SU-DHL-6 (cell line): ENCODE results near the gene GPR142.

ENCODE experiments used
- H2AFZ ChIP-seq: fragments of 200-600 bp; sonication (generic); 2 replicates; pipeline ENCODE4 v1.6.1; 2014; ENCODE audit warnings: low read depth, mild to moderate bottlenecking, moderate library complexity, mixed read lengths, antibody characterized with exemption, low read length; ENCODE audit not compliant: severe bottlenecking
- H3F3A ChIP-seq: fragments of 200-600 bp; shearing (Covaris generic); 2 replicates; pipeline ENCODE4 v1.6.0; 2016; ENCODE audit warnings: antibody characterized with exemption, mild to moderate bottlenecking; ENCODE audit not compliant: insufficient read depth
- H3K27ac ChIP-seq: fragments of 200-600 bp; sonication (generic); 2 replicates; pipeline ENCODE4 v1.5.1; 2016; ENCODE audit warnings: low read depth, mild to moderate bottlenecking, low read length, moderate library complexity, mixed read lengths
- H3K27me3 ChIP-seq: fragments of 200-600 bp; sonication (generic), shearing (Covaris generic); 2 replicates; pipeline ENCODE4 v1.6.0; 2014; ENCODE audit warnings: mild to moderate bottlenecking, low read length
- H3K36me3 ChIP-seq: fragments of 200-600 bp; sonication (generic); 2 replicates; pipeline ENCODE4 v1.6.1; 2014; ENCODE audit warnings: mild to moderate bottlenecking, low read length, mixed read lengths
- H3K4me2 ChIP-seq: fragments of 300-600, 200-600 bp; shearing (Covaris generic), sonication (generic); 2 replicates; pipeline ENCODE4 v1.6.0; 2014; ENCODE audit warnings: low read length, low read depth, mild to moderate bottlenecking; ENCODE audit not compliant: poor library complexity, severe bottlenecking
- H3K4me3 ChIP-seq: fragments of 200-600 bp; sonication (generic); 2 replicates; pipeline ENCODE4 v1.5.1; 2014; ENCODE audit warnings: antibody characterized with exemption, low read length, mild to moderate bottlenecking, mixed read lengths; ENCODE audit not compliant: insufficient read depth, poor library complexity, severe bottlenecking
- H3K79me2 ChIP-seq: fragments of 200-600 bp; sonication (generic); 2 replicates; pipeline ENCODE4 v1.6.1; 2014; ENCODE audit warnings: mild to moderate bottlenecking, low read length, moderate library complexity; ENCODE audit not compliant: insufficient read depth
- H3K9ac ChIP-seq: fragments of 200-600 bp; sonication (generic); 2 replicates; pipeline ENCODE4 v1.7.0; 2014; ENCODE audit warnings: mild to moderate bottlenecking, low read length
- H3K9me2 ChIP-seq: fragments of 200-600 bp; sonication (generic); replicated peaks from 2 replicates; pipeline ENCODE4 v1.6.1; 2014; ENCODE audit warnings: low read length; ENCODE audit not compliant: insufficient read depth
- H3K9me3 ChIP-seq: fragments of 200-600 bp; sonication (generic); 2 replicates; pipeline ENCODE4 v1.6.1; 2014; ENCODE audit warnings: low read length, mixed read lengths; ENCODE audit not compliant: insufficient read depth
- H4K20me1 ChIP-seq: fragments of 200-600 bp; sonication (generic); 2 replicates; pipeline ENCODE4 v1.6.1; 2014; ENCODE audit warnings: low read depth, mild to moderate bottlenecking, antibody characterized with exemption, low read length, moderate library complexity, mixed read lengths
- CTCF ChIP-seq: fragments of 200-600 bp; sonication (generic); IDR thresholded peaks from one replicate; pipeline ENCODE4 v1.5.1; 2017; ENCODE audit warnings: antibody characterized with exemption, mild to moderate bottlenecking, low read length, moderate library complexity; ENCODE audit not compliant: insufficient read depth, poor library complexity, severe bottlenecking
- EZH2phosphoT487 ChIP-seq: fragments of 200-600 bp; sonication (generic), shearing (Covaris generic); conservative IDR thresholded peaks from 2 replicates; pipeline ENCODE4 v1.6.1; 2018; ENCODE audit warnings: mild to moderate bottlenecking, antibody characterized with exemption, low read length, moderate library complexity, mixed read lengths

Gene GPR142

GRCh38 chr17:74417178-74418045 lies 50.1 kb downstream of the GPR142 start:
- no peaks in the 10 kb centered on the region for H3K9me2 ChIP-seq
- no peak overlapping the region for H2AFZ ChIP-seq
- H3K27ac ChIP-seq: no peak overlapping the region
- H4K20me1 ChIP-seq: no peaks in the 10 kb centered on the region
- no peak overlapping the region for H3K4me3 ChIP-seq
- no peaks in the 10 kb centered on the region for H3K36me3 ChIP-seq
- H3K9ac ChIP-seq: no peak overlapping the region
- H3F3A ChIP-seq: no peaks in the 10 kb centered on the region
- H3K9me3 ChIP-seq: no peaks in the 10 kb centered on the region
- no peaks in the 10 kb centered on the region for H3K27me3 ChIP-seq
- H3K4me2 ChIP-seq: no peak overlapping the region
- TF ChIP-seq EZH2phosphoT487: no peak
- TF ChIP-seq CTCF: no peak
- H3K79me2 ChIP-seq: no peaks in the 10 kb centered on the region

GRCh38 chr17:74419928-74420411 lies 52.7 kb downstream of the GPR142 start:
- H3K27me3 ChIP-seq: no peaks in the 10 kb centered on the region
- H3K36me3 ChIP-seq: no peaks in the 10 kb centered on the region
- no peaks in the 10 kb centered on the region for H4K20me1 ChIP-seq
- H3K4me3 ChIP-seq: no peak overlapping the region
- no peaks in the 10 kb centered on the region for H3F3A ChIP-seq
- no peak overlapping the region for H3K4me2 ChIP-seq
- no peak overlapping the region for H3K27ac ChIP-seq
- no peaks in the 10 kb centered on the region for H3K9me2 ChIP-seq
- H3K9ac ChIP-seq: no peak overlapping the region
- H3K79me2 ChIP-seq: no peaks in the 10 kb centered on the region
- no peak for TF ChIP-seq CTCF
- TF ChIP-seq EZH2phosphoT487: no peak
- no peaks in the 10 kb centered on the region for H3K9me3 ChIP-seq
- no peak overlapping the region for H2AFZ ChIP-seq
